Fibroblast of the aortic adventitia (primary cell): ENCODE data around the gene CCDC192. TPM values are rescaled to one million over a fixed set of nuclear protein-coding genes. Genes with fewer than 3 reads are reported as not detected.

Experiments
- DNase-seq: peaks from one replicate; pipeline ENCODE4 v3.0.0-alpha.2; 2010; ENCODE audit warnings: low read depth
- H3K4me3 ChIP-seq: 2 replicates; pipeline ENCODE4 v1.5.1; 2011; ENCODE audit warnings: low read depth, mild to moderate bottlenecking, control low read depth, low read length, moderate library complexity
- CTCF ChIP-seq: IDR thresholded peaks from 2 replicates; pipeline ENCODE4 v1.5.1; 2011; ENCODE audit warnings: mild to moderate bottlenecking, low read length, control low read depth, inconsistent platforms; ENCODE audit not compliant: insufficient read depth
- total RNA-seq: library from RNA; depleted of rRNA; stranded (reverse); fragments of >200 nt; gene quantifications from 2 replicates; pipeline ENCODE4 v1.2.3, GENCODE V29; 2012; ENCODE audit warnings: low replicate concordance

The CCDC192 gene
- total RNA-seq, 1 donor = not detected

GRCh38 chr5:127848098-127848497 lies 144.9 kb downstream of the CCDC192 start:
- no peak for TF ChIP-seq CTCF
- H3K4me3 ChIP-seq = no peak overlapping the region
- no peak for DNase-seq

- no peak for TF ChIP-seq CTCF
- H3K4me3 ChIP-seq = no peak overlapping the region
- no peak for DNase-seq
Observed at GRCh38 chr5:127849408-127849807, 146.2 kb downstream of the CCDC192 start.

- TF ChIP-seq CTCF = no peak
- DNase-seq = no peak
- no peak overlapping the region for H3K4me3 ChIP-seq
Observed at GRCh38 chr5:127849891-127850290, 146.7 kb downstream of the CCDC192 start.

GRCh38 chr5:127851964-127852363 lies 148.8 kb downstream of the CCDC192 start:
- no peak for TF ChIP-seq CTCF
- DNase-seq = no peak
- no peak overlapping the region for H3K4me3 ChIP-seq

- TF ChIP-seq CTCF = no peak
Observed at GRCh38 chr5:127854520-127854919, 151.3 kb downstream of the CCDC192 start.

GRCh38 chr5:127856292-127856691 lies 153.1 kb downstream of the CCDC192 start:
- H3K4me3 ChIP-seq = no peak overlapping the region
- TF ChIP-seq CTCF = no peak
- peak; percentile 76 for DNase-seq

More at GRCh38 chr5:127854520-127854919, 151.3 kb downstream of the CCDC192 start:
- no peak for DNase-seq
- no peak overlapping the region for H3K4me3 ChIP-seq

- no peak for TF ChIP-seq CTCF
- no peak for DNase-seq
- H3K4me3 ChIP-seq = no peak overlapping the region
Observed at GRCh38 chr5:127858116-127858784, 155.1 kb downstream of the CCDC192 start.
